ENCODE data around the gene KCNC4. TPM values are rescaled to one million over a fixed set of nuclear protein-coding genes. Genes with fewer than 3 reads are reported as not detected.

KCNC4 gene
- total RNA-seq, 1 experiment from 2014 or later = 8.9 TPM

DNA sequence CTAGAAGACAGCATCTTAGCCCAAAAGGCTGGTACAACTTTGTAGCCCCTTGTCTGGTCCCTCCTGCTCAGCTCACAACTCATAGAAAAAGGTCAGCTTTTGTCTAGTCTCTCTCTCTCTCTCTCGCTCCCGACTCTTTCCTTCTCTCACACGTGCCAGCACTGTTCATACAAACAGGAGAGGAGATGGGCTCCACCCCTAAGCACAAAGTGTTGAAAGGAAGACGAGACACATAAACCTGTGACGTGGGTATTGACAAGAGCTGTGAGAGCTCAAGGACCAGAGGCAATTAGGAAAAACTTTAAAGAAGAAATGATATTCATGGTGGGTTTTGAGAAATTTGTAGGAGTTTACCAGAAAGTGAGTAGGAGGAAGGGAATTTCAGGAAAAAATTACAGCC lies 23.6 kb upstream of the KCNC4 start:
- Mint-ChIP-seq H3K9me3 (no peaks in the 10 kb centered on the region), H3K4me3 (no peak overlapping the region), H3K27ac (no peak overlapping the region), H3K27me3 (ENCODE audit: low read depth) (peaks cover 13% of the 10 kb centered on the region), H3K4me1 (peaks cover 6 to 10% of the 10 kb centered on the region in 2 experiments; a peak in 2 of 4 replicates), H3K36me3 (ENCODE audit: insufficient read depth in 1 of 3, low read depth in 3 of 3) (no peaks in the 10 kb centered on the region)
- Histone ChIP-seq H3K4ac (ENCODE audit: low read depth, low read length) (no peak overlapping the region), H4K8ac (replicated peaks; ENCODE audit: insufficient read length, low read depth, low read length) (no peak overlapping the region), H3K9ac (ENCODE audit: extremely low read depth, insufficient read length, low read length) (no peak overlapping the region), H3K27me3 (ENCODE audit: insufficient read depth, low read length) (no peaks in the 10 kb centered on the region), H3K23ac (ENCODE audit: insufficient read length, low read depth, low read length) (no peak overlapping the region), H3K9me3 (ENCODE audit: control insufficient read depth, low read depth, low read length) (no peaks in the 10 kb centered on the region), H2BK5ac (ENCODE audit: insufficient read length, low read length) (no peak overlapping the region), H3K56ac (ENCODE audit: insufficient read length, low read depth, low read length) (no peak overlapping the region), H2BK15ac (ENCODE audit: low read depth, low read length) (no peak overlapping the region), H4K5ac (ENCODE audit: insufficient read length, low read depth, low read length) (no peak overlapping the region), H2AK5ac (ENCODE audit: insufficient read length, low read length) (no peak overlapping the region), H3K14ac (ENCODE audit: insufficient read depth, low read length) (no peak overlapping the region), H3K18ac (ENCODE audit: insufficient read length, low read depth, low read length) (no peak overlapping the region), H3K27ac (ENCODE audit: insufficient read length, low read depth, low read length) (no peak overlapping the region), H3K4me1 (ENCODE audit: insufficient read depth, low read length) (no peaks in the 10 kb centered on the region), H3T11ph (ENCODE audit: low read length) (no peak overlapping the region), H3K23me2 (ENCODE audit: insufficient read length, low read depth, low read length, poor library complexity, severe bottlenecking) (no peaks in the 10 kb centered on the region), H2BK12ac (ENCODE audit: insufficient read length, low read depth, low read length) (no peak overlapping the region), H4K20me1 (ENCODE audit: control insufficient read depth, insufficient read depth, insufficient read length) (no peaks in the 10 kb centered on the region), H2BK20ac (ENCODE audit: low read depth, low read length, poor library complexity, severe bottlenecking) (no peak overlapping the region), H3K4me2 (ENCODE audit: insufficient read depth, insufficient read length, low read length) (no peak overlapping the region), H2AFZ (ENCODE audit: low read length) (no peak overlapping the region), H2BK120ac (ENCODE audit: low read depth, low read length, poor library complexity, severe bottlenecking) (no peak overlapping the region), H3K79me1 (ENCODE audit: insufficient read depth, low read depth, low read length, poor library complexity, severe bottlenecking) (no peaks in the 10 kb centered on the region), H3K79me2 (ENCODE audit: insufficient read depth, low read length) (no peaks in the 10 kb centered on the region), H4K91ac (ENCODE audit: insufficient read length, low read depth, low read length) (no peak overlapping the region)
- no peak for DNase-seq
- TF ChIP-seq CTCF (conservative IDR thresholded peaks at IDR 0.05) = no peak
- no CpG with 5 or more reads among the region's 5 CpGs for WGBS (ENCODE audit: extremely low coverage, insufficient read length, low lambda C conversion rate)

Data from H9 (cell line).